GM04504 (cell line): Measurements from ENCODE around the gene FAM131A.

Experiments used
- DNase-seq: peaks from one replicate; pipeline ENCODE4 v3.0.0-alpha.2; 2012; ENCODE audit warnings: low read depth

FAM131A gene, protein sequence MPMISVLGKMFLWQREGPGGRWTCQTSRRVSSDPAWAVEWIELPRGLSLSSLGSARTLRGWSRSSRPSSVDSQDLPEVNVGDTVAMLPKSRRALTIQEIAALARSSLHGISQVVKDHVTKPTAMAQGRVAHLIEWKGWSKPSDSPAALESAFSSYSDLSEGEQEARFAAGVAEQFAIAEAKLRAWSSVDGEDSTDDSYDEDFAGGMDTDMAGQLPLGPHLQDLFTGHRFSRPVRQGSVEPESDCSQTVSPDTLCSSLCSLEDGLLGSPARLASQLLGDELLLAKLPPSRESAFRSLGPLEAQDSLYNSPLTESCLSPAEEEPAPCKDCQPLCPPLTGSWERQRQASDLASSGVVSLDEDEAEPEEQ

DNA sequence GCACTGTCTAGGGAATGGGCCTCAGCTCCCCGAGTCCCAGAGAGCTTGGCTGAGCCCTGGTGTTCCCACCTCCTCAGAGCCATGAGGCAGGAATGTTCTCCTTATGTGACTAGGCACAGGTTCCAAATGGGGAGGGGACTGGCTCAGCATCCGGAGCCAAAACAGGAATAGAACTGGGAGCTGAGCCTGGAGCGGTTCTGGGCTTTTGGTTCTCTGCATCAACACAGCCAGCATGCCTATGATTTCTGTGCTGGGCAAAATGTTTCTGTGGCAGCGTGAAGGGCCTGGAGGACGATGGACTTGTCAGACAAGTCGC lies at the start of gene FAM131A:
TSS of gene FAM131A (plus strand) at position 202 of the 316 bp plus-strand sequence. CDS start at position 233, 31 bp downstream.
- DNase-seq: no peak

DNA sequence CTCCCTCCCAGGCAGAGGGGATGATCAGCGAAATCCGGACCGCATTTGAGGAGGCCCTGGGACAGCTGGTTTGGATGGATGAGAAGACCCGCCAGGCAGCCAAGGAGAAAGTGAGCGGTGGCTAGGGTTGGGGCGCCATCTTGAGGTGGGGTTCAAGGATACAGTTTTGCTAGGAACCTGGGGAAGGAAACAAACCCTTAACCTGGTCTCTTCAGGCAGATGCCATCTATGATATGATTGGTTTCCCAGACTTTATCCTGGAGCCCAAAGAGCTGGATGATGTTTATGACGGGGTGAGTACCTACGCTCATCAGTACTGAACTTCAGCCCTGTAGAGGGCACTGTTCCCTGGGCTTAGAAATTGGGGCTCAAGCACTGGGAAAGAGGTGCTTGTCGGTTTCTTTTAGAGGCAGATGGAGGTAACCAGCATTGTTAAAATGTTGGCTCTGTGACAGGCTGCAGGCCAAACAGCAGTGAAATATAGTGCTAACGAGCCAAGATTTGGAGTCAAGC lies 47.9 kb upstream of the FAM131A start:
- DNase-seq: no peak

DNA sequence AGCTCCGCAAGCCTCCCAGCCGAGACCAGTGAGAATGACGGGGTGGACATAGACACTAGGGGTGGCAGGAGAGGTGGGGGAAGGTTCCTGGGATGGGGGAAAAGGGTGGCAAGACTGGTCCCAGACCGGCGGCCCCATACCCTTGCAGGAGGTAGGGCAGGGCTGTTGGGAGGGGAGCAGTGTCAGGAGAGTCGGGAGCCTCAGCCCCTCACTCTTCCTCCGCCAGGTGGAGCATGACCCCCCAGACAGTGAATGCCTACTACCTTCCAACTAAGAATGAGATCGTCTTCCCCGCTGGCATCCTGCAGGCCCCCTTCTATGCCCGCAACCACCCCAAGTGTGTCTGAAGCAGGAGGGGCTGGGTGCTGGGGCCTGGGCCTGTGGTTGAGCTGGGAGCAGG lies 47.1 kb upstream of the FAM131A start:
- no peak for DNase-seq

DNA sequence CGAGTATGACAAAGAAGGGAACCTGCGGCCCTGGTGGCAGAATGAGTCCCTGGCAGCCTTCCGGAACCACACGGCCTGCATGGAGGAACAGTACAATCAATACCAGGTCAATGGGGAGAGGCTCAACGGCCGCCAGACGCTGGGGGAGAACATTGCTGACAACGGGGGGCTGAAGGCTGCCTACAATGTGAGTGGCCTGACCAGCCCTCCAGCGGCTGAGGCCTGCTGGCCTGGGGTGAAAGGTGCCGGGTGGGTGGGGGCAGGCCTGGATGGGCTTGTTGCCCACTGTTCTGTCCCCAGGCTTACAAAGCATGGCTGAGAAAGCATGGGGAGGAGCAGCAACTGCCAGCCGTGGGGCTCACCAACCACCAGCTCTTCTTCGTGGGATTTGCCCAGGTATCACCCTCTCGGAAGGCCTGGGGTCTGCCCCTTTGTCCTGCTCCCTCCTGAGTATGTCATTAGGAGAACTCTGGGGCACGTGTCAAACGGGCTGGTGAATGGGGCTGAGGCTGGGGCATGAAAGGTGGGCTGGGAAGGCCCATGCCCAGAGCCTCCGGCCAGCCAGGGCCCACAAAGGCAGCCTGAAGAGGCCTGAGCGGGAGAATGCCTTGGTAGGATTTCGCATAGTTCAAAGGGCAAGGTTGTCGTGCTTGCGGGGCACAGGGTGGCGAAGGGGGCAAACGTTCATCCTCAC lies 46.2 kb upstream of the FAM131A start:
- DNase-seq: no peak

DNA sequence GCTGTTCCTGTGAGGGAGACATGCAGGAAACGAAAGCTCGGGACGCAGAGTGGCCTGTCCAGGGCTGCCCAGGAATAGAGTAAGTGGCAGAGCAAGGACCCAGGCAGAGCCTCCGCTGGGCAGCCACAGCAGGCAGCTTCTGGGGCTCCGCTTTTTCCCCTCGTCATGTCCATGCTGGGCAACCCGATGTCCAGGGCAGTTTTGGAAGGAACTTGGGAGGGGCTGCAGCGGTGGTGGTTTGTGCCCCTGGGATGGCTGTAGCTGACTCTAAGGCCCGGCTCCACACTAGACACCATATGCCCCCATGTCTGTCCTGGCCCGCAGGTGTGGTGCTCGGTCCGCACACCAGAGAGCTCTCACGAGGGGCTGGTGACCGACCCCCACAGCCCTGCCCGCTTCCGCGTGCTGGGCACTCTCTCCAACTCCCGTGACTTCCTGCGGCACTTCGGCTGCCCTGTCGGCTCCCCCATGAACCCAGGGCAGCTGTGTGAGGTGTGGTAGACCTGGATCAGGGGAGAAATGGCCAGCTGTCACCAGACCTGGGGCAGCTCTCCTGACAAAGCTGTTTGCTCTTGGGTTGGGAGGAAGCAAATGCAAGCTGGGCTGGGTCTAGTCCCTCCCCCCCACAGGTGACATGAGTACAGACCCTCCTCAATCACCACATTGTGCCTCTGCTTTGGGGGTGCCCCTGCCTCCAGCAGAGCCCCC lies 45.5 kb upstream of the FAM131A start:
- DNase-seq: no peak

DNA sequence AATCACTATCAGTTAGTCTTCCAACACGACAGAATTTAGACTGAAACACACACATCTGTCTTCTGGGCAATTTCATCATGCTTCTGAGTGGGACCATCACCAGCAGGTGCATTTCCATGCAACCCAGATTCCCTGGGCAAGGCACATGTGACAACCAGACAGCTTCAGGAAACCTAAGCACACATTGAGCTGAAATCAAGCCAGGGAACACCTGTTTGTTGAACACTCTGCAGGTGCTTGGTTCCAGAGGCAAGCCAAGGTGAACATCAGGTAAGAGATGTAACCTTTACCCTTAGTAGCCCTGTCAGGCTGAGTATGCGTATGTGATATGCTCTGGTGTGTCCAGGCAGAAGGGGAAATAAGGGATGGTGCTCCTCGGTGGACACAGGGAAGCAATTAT lies 41.6 kb upstream of the FAM131A start:
- DNase-seq: no peak

DNA sequence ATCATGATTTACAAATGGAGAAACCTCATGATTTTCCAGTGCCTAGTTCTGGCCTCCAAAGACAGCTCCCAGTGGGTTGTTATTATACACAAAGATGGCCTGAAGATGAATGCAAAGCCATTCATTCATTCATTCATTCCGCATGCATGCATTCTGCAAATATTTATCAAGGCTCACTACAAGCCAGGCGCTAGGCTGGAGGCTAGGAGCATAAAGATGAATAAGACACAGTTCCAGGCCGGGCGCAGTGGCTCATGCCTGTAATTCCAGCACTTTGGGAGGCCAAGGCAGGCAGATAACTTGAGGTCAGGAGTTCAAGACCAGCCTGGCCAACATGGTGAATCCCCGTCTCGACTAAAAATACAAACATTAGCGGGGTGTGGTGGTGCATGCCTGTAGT lies 40.8 kb upstream of the FAM131A start:
- no peak for DNase-seq

DNA sequence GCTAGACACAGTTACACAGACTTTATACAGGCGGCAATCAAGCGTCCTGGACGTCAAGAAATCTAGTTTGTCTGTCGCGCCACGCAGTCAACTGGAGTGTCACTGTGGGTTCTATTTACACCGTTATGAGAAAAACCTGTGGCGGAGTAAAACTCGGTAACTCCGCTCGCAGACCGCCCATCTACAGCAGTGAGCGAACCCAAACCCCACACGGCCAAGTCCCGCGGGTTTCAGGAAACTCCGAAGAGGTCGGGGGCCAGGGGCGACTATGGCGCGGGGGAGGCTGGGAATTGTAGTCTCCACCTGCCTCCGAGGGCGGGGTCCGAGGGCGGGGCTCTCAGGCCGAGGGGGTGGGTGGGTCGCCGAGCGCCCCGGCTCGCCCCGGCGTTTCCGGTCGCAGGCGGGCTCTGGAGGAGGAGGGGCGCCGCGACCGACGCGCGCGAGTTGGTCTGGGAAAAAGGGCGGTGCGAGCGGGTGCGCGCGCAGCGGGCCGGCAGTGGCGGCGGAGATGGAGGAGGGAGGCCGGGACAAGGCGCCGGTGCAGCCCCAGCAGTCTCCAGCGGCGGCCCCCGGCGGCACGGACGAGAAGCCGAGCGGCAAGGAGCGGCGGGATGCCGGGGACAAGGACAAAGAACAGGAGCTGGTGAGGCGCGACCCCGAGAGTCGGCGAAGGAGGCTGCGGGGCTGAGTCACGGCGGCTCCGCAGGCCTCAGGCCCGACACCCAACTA lies 38.5 kb upstream of the FAM131A start, which contains the start of gene PSMD2:
TSS of gene PSMD2 (plus strand) at position 483 of the 729 bp plus-strand sequence. CDS start at position 509, 26 bp downstream.
- DNase-seq: peak; percentile 93

DNA sequence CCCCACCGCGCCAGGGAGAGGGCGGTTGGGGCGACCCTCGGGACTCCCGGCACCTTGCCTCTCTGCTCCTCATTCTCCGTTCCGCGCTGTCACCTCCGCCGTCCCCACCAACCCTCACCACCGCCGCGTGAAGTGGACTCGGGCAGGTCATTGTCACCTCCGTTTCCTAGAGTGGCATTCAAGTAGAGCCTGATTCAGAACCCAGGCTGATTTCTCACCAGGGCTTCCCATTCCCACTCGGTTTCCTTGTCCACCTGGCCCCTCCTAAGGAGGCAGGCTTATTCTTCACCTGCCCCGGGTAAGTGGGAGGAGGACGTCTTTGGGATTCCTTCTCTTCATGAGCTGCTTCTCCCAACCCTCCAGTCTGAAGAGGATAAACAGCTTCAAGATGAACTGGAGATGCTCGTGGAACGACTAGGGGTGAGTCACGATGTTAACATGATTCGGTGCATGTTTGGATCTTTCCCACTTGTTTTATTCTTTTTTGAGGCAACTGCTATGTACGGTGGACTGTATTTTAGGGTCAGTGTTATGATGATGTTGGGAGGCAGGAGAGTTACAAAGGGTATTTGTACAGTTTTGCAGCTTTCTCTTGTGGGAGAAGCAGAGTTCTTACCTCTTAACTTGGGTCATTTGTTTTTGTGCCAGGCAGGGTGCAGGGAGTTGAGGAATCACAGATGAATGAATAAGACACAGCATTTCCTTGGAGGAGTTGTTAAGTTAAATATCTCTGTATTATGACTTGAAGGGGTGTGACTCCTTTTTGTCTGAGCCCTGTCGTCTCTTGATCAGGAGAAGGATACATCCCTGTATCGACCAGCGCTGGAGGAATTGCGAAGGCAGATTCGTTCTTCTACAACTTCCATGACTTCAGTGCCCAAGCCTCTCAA lies 37.7 kb upstream of the FAM131A start:
- DNase-seq: no peak

DNA sequence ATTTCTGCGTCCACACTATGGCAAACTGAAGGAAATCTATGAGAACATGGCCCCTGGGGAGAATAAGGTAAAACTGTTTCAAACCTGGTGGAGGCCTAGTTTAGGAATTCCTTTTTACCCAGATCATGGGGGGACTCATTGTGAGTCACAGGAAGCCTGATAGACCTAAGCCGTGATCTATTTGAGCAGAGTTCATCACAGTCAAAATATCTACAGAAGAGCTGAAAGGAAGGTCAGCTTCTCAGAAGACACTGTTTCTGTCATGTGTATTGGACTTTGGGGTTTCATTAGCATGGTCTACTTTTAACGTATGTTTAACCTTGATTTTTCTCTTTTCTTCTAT lies 37.1 kb upstream of the FAM131A start:
- DNase-seq: no peak

DNA sequence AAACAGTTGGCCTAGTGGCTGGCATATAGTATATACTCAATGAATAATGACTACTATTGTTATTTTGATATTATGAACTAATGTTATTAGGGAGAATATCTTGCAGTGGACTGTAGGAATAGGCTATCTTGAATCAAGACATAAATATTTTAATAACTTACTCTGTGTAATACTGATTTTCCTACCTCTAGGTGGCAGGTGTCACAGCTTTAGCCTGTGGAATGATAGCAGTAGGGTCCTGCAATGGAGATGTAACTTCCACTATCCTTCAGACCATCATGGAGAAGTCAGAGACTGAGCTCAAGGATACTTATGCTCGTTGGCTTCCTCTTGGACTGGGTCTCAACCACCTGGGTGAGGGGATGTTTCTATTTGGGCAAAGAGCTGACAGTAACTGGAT lies 31.8 kb upstream of the FAM131A start:
- DNase-seq: no peak

DNA sequence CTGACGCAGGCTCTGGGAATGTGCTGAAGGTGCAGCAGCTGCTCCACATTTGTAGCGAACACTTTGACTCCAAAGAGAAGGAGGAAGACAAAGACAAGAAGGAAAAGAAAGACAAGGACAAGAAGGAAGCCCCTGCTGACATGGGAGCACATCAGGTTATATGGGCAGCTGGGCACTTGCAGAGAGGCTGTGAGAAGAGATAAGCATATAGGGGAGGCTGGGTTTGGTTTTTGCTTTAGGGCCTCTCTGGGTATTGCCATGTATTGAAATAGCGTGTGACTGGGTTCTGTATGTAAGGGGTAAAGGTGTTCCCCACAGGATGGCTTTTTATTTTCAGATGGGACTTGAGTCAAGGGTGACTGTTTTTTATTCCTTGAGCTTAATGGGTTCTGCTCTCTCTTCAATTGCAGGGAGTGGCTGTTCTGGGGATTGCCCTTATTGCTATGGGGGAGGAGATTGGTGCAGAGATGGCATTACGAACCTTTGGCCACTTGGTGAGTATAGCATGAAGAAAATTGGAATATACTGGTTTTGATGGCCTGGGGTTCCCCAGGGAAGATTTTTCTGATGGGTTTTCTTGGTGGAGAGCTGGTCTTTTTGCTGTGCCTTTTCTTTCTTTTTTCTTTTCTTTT lies 30.9 kb upstream of the FAM131A start:
- DNase-seq: no peak

DNA sequence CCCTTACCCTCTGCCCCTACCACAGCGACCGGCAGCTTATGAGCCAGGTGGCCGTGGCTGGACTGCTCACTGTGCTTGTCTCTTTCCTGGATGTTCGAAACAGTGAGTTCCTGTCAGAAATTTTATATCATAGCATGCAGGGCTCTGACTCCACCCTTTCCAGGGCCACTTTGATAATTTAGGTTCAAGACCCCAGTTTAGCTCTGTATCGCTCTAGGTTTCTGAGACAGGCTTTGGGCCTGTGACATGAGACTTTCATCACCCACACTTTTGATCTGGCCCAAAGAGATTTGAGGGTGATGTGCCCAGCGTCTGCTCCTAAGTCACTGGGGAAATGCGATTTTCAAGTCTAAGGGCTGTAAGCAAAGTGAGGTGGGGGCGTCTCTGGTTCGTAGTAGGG lies 29.5 kb upstream of the FAM131A start:
- no peak for DNase-seq

DNA sequence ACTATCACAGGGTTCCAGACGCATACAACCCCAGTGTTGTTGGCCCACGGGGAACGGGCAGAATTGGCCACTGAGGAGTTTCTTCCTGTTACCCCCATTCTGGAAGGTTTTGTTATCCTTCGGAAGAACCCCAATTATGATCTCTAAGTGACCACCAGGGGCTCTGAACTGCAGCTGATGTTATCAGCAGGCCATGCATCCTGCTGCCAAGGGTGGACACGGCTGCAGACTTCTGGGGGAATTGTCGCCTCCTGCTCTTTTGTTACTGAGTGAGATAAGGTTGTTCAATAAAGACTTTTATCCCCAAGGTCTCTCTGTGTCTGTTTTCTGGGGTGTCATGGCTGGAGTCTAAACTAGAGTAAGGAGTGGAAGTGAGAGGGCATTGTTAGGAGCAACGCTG lies 28.7 kb upstream of the FAM131A start:
- no peak for DNase-seq

DNA sequence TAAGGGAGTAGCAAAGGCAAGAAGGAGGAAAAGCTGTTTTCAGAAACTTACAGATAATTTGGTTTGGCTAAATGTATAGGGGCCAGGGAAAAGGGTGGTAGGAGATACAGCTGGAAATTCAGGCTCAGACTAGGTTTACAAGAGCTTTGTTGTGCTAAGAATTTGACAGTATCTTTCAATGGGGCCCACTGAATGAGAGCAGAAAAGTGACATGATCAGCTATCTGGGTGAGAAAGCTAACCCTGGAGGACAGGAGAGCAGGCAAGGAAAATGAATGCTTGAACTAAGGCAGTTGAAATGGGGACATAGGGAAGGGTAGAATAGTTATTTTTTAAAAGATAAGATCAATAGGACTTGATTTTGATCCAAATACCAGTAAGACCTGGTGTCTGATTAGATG lies 25.8 kb upstream of the FAM131A start:
- DNase-seq: no peak

DNA sequence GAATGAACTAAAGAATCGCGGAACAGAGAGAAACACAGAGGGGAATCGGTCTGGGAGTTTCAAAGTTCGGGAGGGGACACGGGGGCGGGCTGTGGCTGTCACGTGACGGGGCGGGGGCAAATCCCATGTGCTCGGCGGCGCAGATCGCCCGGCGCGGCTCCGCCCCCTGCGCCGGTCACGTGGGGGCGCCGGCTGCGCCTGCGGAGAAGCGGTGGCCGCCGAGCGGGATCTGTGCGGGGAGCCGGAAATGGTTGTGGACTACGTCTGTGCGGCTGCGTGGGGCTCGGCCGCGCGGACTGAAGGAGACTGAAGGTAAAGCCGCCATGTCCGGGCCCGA lies 23.1 kb upstream of the FAM131A start, which contains the start of gene EIF4G1:
TSS of gene EIF4G1 (plus strand) at position 244 of the 337 bp plus-strand sequence. CDS start 1,191 bp downstream, outside the sequence.
- DNase-seq: peak; percentile 85

DNA sequence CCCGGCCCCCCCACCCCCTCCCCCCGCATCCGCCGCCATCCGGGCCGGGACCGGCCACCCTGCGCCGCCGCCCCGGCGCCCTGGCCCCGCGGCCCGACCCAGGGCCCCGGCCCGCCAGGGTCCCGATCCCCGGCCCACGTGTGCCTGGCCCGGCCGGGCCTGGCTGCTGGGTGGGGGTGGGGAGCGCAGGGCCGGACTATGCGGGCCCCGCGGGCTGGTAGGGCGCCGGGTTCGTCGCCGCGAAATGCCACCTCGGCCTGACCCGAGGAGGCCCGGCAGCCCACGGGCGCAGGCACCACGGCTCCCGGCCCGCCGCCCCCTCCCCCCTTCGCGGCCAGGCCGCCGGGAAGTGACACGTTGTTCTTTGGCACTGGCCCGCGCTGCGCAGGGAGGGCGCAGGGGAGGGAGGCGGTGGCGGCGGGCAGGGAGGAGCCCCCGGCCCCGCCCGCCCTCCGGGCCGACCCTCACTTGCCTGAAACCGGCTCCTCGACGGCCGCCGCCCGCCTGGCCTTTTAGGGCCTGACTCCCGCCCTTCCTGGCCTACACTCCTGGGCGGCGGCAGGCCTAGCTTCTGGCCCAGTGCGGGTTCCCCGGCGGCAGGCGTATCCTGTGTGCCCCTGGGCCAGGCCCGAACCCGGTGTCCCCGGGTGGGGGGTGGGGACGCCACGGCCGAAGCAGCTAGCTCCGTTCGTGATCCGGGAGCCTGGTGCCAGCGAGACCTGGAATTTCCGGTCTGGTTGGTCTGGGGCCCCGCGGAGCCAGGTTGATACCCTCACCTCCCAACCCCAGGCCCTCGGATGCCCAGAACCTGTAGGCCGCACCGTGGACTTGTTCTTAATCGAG lies 22.5 kb upstream of the FAM131A start:
- peak; percentile 73 for DNase-seq

DNA sequence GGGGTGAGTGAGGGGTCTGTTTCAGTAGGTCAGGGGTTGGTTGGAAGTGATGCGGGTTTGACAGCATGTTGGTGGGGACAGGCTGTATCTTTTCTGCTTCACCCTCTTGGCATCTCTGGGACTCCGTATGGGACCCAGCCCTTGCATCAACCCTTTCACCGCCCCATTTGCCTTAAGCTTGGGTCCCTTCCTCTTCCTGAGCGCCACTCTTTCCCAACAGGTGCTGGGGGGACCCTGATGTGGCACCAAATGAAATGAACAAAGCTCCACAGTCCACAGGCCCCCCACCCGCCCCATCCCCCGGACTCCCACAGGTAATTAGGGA lies 21.9 kb upstream of the FAM131A start:
- no peak for DNase-seq

DNA sequence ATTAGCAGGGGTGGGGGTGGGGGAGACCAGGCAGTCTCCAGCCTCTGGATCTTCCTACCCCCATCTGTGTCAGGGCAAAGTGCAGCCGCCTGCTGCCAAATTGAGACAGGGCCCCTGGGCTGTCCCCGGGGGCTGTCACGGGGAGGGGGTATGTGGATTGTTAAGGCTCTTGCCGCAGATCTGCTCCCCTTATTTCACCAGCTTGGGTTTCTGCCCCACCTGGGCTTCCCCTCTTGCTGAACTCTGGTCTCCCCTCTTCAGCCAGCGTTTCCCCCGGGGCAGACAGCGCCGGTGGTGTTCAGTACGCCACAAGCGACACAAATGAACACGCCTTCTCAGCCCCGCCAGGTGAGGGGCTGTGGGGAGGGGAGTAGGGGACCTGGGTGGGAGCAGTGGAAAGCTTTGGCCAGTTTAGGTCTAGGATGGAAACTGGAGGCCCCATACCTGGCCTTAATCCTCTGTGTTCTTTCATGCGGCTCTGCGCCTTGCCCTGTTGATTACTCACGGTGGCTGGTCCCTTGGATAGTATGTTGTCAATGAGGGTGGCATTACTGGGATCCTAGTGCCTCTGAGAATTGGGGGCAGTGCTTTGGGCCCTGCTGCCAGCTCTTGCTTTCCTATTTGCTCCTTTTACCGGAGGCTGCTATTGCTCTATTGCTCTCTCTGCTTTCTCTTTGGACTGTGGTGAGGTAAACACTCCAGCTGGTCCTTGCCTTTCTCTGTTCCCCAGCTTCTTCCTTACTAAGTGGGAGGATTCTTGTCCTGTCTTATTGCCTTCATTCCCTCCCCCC lies 21.3 kb upstream of the FAM131A start:
- DNase-seq: no peak
